H9 (cell line): Measurements from ENCODE around the gene NRG3. TPM values are rescaled to one million over a fixed set of nuclear protein-coding genes. Genes with fewer than 3 reads are reported as not detected.

ENCODE experiments used
- DNase-seq: peaks from one replicate; pipeline ENCODE4 v3.0.0-alpha.2; 2017
- H2AFZ ChIP-seq: one replicate; pipeline ENCODE4 v1.6.1; 2013; ENCODE audit warnings: mild to moderate bottlenecking, low read length, control low read depth, moderate library complexity
- H2AK5ac ChIP-seq: 2 replicates; pipeline ENCODE4 v1.6.1; 2013; ENCODE audit warnings: low read length, control low read depth, mixed read lengths; ENCODE audit not compliant: insufficient read length
- H2BK120ac ChIP-seq: one replicate; pipeline ENCODE4 v1.6.1; 2013; ENCODE audit warnings: low read depth, mild to moderate bottlenecking, low read length, control low read depth, inconsistent platforms; ENCODE audit not compliant: poor library complexity, severe bottlenecking
- H2BK12ac ChIP-seq: 2 replicates; pipeline ENCODE4 v1.6.1; 2013; ENCODE audit warnings: low read length, control low read depth, mixed read lengths, low read depth; ENCODE audit not compliant: insufficient read length
- H2BK15ac ChIP-seq: 2 replicates; pipeline ENCODE4 v1.6.1; 2013; ENCODE audit warnings: low read depth, low read length, control low read depth
- H2BK20ac ChIP-seq: one replicate; pipeline ENCODE4 v1.6.1; 2013; ENCODE audit warnings: low read depth, mild to moderate bottlenecking, low read length, control low read depth, inconsistent platforms; ENCODE audit not compliant: poor library complexity, severe bottlenecking
- H2BK5ac ChIP-seq: 2 replicates; pipeline ENCODE4 v1.6.1; 2013; ENCODE audit warnings: low read length, control low read depth, mixed read lengths; ENCODE audit not compliant: insufficient read length
- H3K14ac ChIP-seq: 2 replicates; pipeline ENCODE4 v1.6.1; 2013; ENCODE audit warnings: low read length, control low read depth; ENCODE audit not compliant: insufficient read depth
- H3K18ac ChIP-seq: 2 replicates; pipeline ENCODE4 v1.6.1; 2013; ENCODE audit warnings: low read depth, mild to moderate bottlenecking, mixed read lengths, low read length, control low read depth; ENCODE audit not compliant: insufficient read length
- H3K23ac ChIP-seq: 2 replicates; pipeline ENCODE4 v1.6.1; 2013; ENCODE audit warnings: low read length, control low read depth, mixed read lengths, low read depth; ENCODE audit not compliant: insufficient read length
- H3K23me2 ChIP-seq: 2 replicates; pipeline ENCODE4 v1.6.1; 2013; ENCODE audit warnings: low read depth, mild to moderate bottlenecking, mixed read lengths, low read length, control low read depth; ENCODE audit not compliant: insufficient read length, poor library complexity, severe bottlenecking
- H3K27ac ChIP-seq: 2 replicates; pipeline ENCODE4 v1.5.1; 2013; ENCODE audit warnings: low read length, control low read depth, mixed read lengths, low read depth; ENCODE audit not compliant: insufficient read length
- H3K27me3 ChIP-seq: 2 replicates; pipeline ENCODE4 v1.6.1; 2013; ENCODE audit warnings: low read length, control low read depth, inconsistent platforms; ENCODE audit not compliant: insufficient read depth
- H3K4ac ChIP-seq: 2 replicates; pipeline ENCODE4 v1.6.1; 2013; ENCODE audit warnings: low read depth, mild to moderate bottlenecking, control low read depth, inconsistent platforms, low read length, moderate library complexity
- H3K4me1 ChIP-seq: 2 replicates; pipeline ENCODE4 v1.6.1; 2013; ENCODE audit warnings: low read length, control low read depth, inconsistent platforms; ENCODE audit not compliant: insufficient read depth
- H3K4me2 ChIP-seq: 2 replicates; pipeline ENCODE4 v1.6.1; 2013; ENCODE audit warnings: low read length, control low read depth, mixed read lengths; ENCODE audit not compliant: insufficient read length, insufficient read depth
- H3K56ac ChIP-seq: 2 replicates; pipeline ENCODE4 v1.6.1; 2013; ENCODE audit warnings: low read depth, mild to moderate bottlenecking, mixed read lengths, low read length, control low read depth; ENCODE audit not compliant: insufficient read length
- H3K79me1 ChIP-seq: 2 replicates; pipeline ENCODE4 v1.6.1; 2013; ENCODE audit warnings: low read depth, mild to moderate bottlenecking, moderate library complexity, low read length, control low read depth, inconsistent platforms; ENCODE audit not compliant: insufficient read depth, poor library complexity, severe bottlenecking
- H3K79me2 ChIP-seq: 2 replicates; pipeline ENCODE4 v1.6.1; 2013; ENCODE audit warnings: low read length, control low read depth, inconsistent platforms; ENCODE audit not compliant: insufficient read depth
- H3K9ac ChIP-seq: 2 replicates; pipeline ENCODE4 v1.6.1; 2013; ENCODE audit warnings: low read length, control low read depth, mixed read lengths; ENCODE audit not compliant: insufficient read length; ENCODE audit errors: extremely low read depth
- H3K9me3 ChIP-seq: one replicate; pipeline ENCODE4 v1.6.1; 2013; ENCODE audit warnings: low read depth, low read length, inconsistent platforms; ENCODE audit not compliant: control insufficient read depth
- H3T11ph ChIP-seq: one replicate; pipeline ENCODE4 v1.6.1; 2013; ENCODE audit warnings: mild to moderate bottlenecking, low read length, control low read depth, inconsistent platforms
- H4K20me1 ChIP-seq: one replicate; pipeline ENCODE4 v1.6.1; 2013; ENCODE audit not compliant: control insufficient read depth, insufficient read length, insufficient read depth
- H4K5ac ChIP-seq: 2 replicates; pipeline ENCODE4 v1.6.1; 2013; ENCODE audit warnings: low read depth, mild to moderate bottlenecking, mixed read lengths, low read length, control low read depth; ENCODE audit not compliant: insufficient read length
- H4K8ac ChIP-seq: replicated peaks from 2 replicates; pipeline ENCODE4 v1.6.1; 2013; ENCODE audit warnings: low read length, control low read depth, mixed read lengths, low read depth; ENCODE audit not compliant: insufficient read length
- H4K91ac ChIP-seq: 2 replicates; pipeline ENCODE4 v1.6.1; 2013; ENCODE audit warnings: low read depth, mild to moderate bottlenecking, moderate library complexity, mixed read lengths, low read length, control low read depth; ENCODE audit not compliant: insufficient read length
- H3K27ac Mint-ChIP-seq, 3 experiments: 2 replicates in 2 of 3; 3 replicates in 1 of 3; pipeline ENCODE4 v1.8.0; 2020 to 2021; ENCODE audit warnings: mixed read lengths in 3 of 3, mild to moderate bottlenecking in 1 of 3, moderate library complexity in 1 of 3
- H3K27me3 Mint-ChIP-seq: 2 replicates; pipeline ENCODE4 v1.8.0; 2021; ENCODE audit warnings: low read depth, mild to moderate bottlenecking, moderate library complexity, mixed read lengths
- H3K36me3 Mint-ChIP-seq, 3 experiments: 2 replicates in 2 of 3; 3 replicates in 1 of 3; pipeline ENCODE4 v1.8.0; 2020 to 2021; ENCODE audit warnings: low read depth in 3 of 3, mixed read lengths in 3 of 3; ENCODE audit not compliant: insufficient read depth in 1 of 3
- H3K4me1 Mint-ChIP-seq, 2 experiments: 2 replicates each; pipeline ENCODE4 v1.8.0; 2020; ENCODE audit warnings: mixed read lengths in 2 of 2
- H3K4me3 Mint-ChIP-seq, 2 experiments: 2 replicates in 1 of 2; 3 replicates in 1 of 2; pipeline ENCODE4 v1.8.0; 2020 to 2021; ENCODE audit warnings: mild to moderate bottlenecking in 2 of 2, mixed read lengths in 2 of 2, moderate library complexity in 1 of 2
- H3K9me3 Mint-ChIP-seq, 2 experiments: 2 replicates in 1 of 2; 3 replicates in 1 of 2; pipeline ENCODE4 v1.8.0; 2020; ENCODE audit warnings: mild to moderate bottlenecking in 2 of 2, mixed read lengths in 2 of 2, moderate library complexity in 1 of 2
- CTCF ChIP-seq: fragments of 200-600 bp; sonication (generic); conservative IDR thresholded peaks from 3 replicates; pipeline ENCODE4 v1.8.0; 2021; ENCODE audit warnings: antibody characterized with exemption, mild to moderate bottlenecking
- WGBS: extraction: QIAGEN DNeasy Blood & Tissue Kit; methylation state at CpG from one replicate; pipeline ENCODE4 v1.1.7; 2013; ENCODE audit warnings: missing lambda C conversion rate, low lambda C conversion rate, mixed read lengths; ENCODE audit not compliant: insufficient read length; ENCODE audit errors: extremely low coverage; 5-methylcytosine and 5-hydroxymethylcytosine counted together
- total RNA-seq: library from RNA; stranded (reverse); gene quantifications from 2 replicates; pipeline ENCODE4 v1.2.1, GENCODE V29; 2021

The NRG3 gene
- total RNA-seq, 1 experiment from 2014 or later = 1.6 TPM

DNA sequence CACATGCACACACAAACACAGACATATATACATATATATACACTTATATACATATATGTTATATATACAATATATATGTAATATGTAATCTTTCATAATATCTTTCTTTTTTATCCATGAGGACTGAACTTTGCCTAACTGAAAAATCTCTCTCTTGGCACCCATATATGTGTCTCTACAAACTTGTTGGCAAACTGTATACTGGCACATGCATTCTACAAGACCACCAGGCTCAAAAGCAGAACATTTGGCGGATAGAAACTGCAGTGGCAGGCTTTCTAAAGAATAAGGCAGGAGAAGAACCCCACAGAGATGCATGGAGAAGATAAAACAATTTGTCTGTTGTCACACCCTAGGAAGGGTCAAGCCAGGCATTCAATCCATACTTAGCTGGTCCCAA is 165.3 kb downstream of the NRG3 start:
- Histone ChIP-seq H3K14ac (no peak overlapping the region), H3K27ac (no peak overlapping the region), H2BK120ac (no peak overlapping the region), H3K4me2 (no peak overlapping the region), H2BK12ac (no peak overlapping the region), H3K4me1 (peaks cover 3% of the 10 kb centered on the region; the same call in 1 of the 2 replicates), H4K91ac (no peak overlapping the region), H2AFZ (no peak overlapping the region), H2BK20ac (no peak overlapping the region), H3K27me3 (no peaks in the 10 kb centered on the region), H2BK15ac (no peak overlapping the region), H2BK5ac (no peak overlapping the region), H3K56ac (no peak overlapping the region), H3K23ac (no peak overlapping the region), H4K8ac (no peak overlapping the region), H3K79me1 (no peaks in the 10 kb centered on the region), H2AK5ac (no peak overlapping the region), H4K5ac (no peak overlapping the region), H4K20me1 (no peaks in the 10 kb centered on the region), H3K23me2 (no peaks in the 10 kb centered on the region), H3K18ac (no peak overlapping the region), H3K79me2 (no peaks in the 10 kb centered on the region), H3K9ac (no peak overlapping the region), H3K9me3 (no peaks in the 10 kb centered on the region), H3K4ac (no peak overlapping the region), H3T11ph (no peak overlapping the region)
- no peak for DNase-seq
- TF ChIP-seq CTCF = no peak
- Mint-ChIP-seq H3K36me3 (peaks cover 0 to 2% (median 0%) of the 10 kb centered on the region in 3 experiments; a peak in 2 of 7 replicates), H3K4me3 (no peak overlapping the region), H3K4me1 (peaks cover 8 to 9% of the 10 kb centered on the region in 2 experiments), H3K27ac (no peak overlapping the region), H3K9me3 (peaks cover 0 to 2% of the 10 kb centered on the region in 2 experiments; a peak in 2 of 5 replicates), H3K27me3 (no peaks in the 10 kb centered on the region)
- no CpG with 5 or more reads among the region's 1 CpG for WGBS
